ENCODE measurements around the gene COL19A1. TPM values are rescaled to one million over a fixed set of nuclear protein-coding genes. Genes with fewer than 3 reads are reported as not detected.

COL19A1 gene
- total RNA-seq, 4 donors from 2014 or later: 0.19 TPM; not detected in 3

GRCh38 chr6:70252604-70253003 is 386.2 kb downstream of the COL19A1 start:
- H3K27me3 ChIP-seq: no peaks in the 10 kb centered on the region
- intact Hi-C loops (cut with DNase I): no loop called here
- no peak overlapping the region for H3K27ac ChIP-seq
- no peaks in the 10 kb centered on the region for H3K36me3 ChIP-seq
- 77 to 87% methylated on average over 2 of the region's 2 CpGs for WGBS, 2 donors
- no peak overlapping the region for H3K4me3 ChIP-seq
- TF ChIP-seq CTCF (IDR thresholded peaks at IDR 0.05) (no peak), POLR2A (IDR thresholded peaks at IDR 0.05) (no peak)
- no peaks in the 10 kb centered on the region for H3K4me1 ChIP-seq
- DNase-seq: no peak
- no peaks in the 10 kb centered on the region for H3K9me3 ChIP-seq

GRCh38 chr6:70253923-70254322 is 387.6 kb downstream of the COL19A1 start:
- no peaks in the 10 kb centered on the region for H3K4me1 ChIP-seq
- no peak for DNase-seq
- no peaks in the 10 kb centered on the region for H3K36me3 ChIP-seq
- no peaks in the 10 kb centered on the region for H3K27me3 ChIP-seq
- no peak overlapping the region for H3K4me3 ChIP-seq
- no peaks in the 10 kb centered on the region for H3K9me3 ChIP-seq
- WGBS, 2 donors: 44 to 55% methylated on average over 3 of the region's 3 CpGs
- intact Hi-C loops (cut with DNase I): no loop called here
- H3K27ac ChIP-seq: no peak overlapping the region
- TF ChIP-seq POLR2A (IDR thresholded peaks at IDR 0.05) (no peak), CTCF (IDR thresholded peaks at IDR 0.05) (no peak)

GRCh38 chr6:70254784-70255183 is 388.4 kb downstream of the COL19A1 start:
- Histone ChIP-seq H3K4me3 (no peak overlapping the region), H3K27ac (no peak overlapping the region), H3K4me1 (no peaks in the 10 kb centered on the region), H3K27me3 (no peaks in the 10 kb centered on the region), H3K9me3 (no peaks in the 10 kb centered on the region), H3K36me3 (no peaks in the 10 kb centered on the region)
- TF ChIP-seq CTCF (IDR thresholded peaks at IDR 0.05): no peak
- no peak for TF ChIP-seq POLR2A (IDR thresholded peaks at IDR 0.05)
- WGBS, 2 donors: 60 to 65% methylated on average over 2 of the region's 2 CpGs
- no peak for DNase-seq
- intact Hi-C loops (cut with DNase I): no loop called here

GRCh38 chr6:70257768-70258273 is 391.5 kb downstream of the COL19A1 start:
- intact Hi-C loops (cut with DNase I): no loop called here
- Histone ChIP-seq H3K27me3 (no peaks in the 10 kb centered on the region), H3K4me3 (no peak overlapping the region), H3K9me3 (no peaks in the 10 kb centered on the region), H3K27ac (no peak overlapping the region), H3K4me1 (no peaks in the 10 kb centered on the region), H3K36me3 (no peaks in the 10 kb centered on the region)
- DNase-seq: no peak
- TF ChIP-seq POLR2A (IDR thresholded peaks at IDR 0.05) (no peak), CTCF (IDR thresholded peaks at IDR 0.05) (no peak)
- 58 to 68% methylated on average over 2 of the region's 2 CpGs for WGBS, 2 donors

GRCh38 chr6:70258483-70258882 is 392.1 kb downstream of the COL19A1 start:
- Histone ChIP-seq H3K36me3 (no peaks in the 10 kb centered on the region), H3K4me1 (no peaks in the 10 kb centered on the region), H3K27me3 (no peaks in the 10 kb centered on the region), H3K4me3 (no peak overlapping the region), H3K9me3 (no peaks in the 10 kb centered on the region), H3K27ac (no peak overlapping the region)
- DNase-seq: no peak
- TF ChIP-seq CTCF (IDR thresholded peaks at IDR 0.05): no peak
- TF ChIP-seq POLR2A (IDR thresholded peaks at IDR 0.05): no peak
- intact Hi-C loops (cut with DNase I): no loop called here
- 15 to 41% methylated on average over 1 of the region's 1 CpG for WGBS, 2 donors

Small RNA genes lying within 50 kb of the gene (small RNA-seq; reads per million reads assigned to genes)
- 0 reads per million in 4 donors for gene RPL37P15

Other genes starting within 250 kb of the COL19A1 start
- gene LMBRD1, start 69.5 kb upstream of the COL19A1 start, total RNA-seq: 10 to 100 TPM; 23.0 to 50.6 (median 41.1) TPM